Kasumi-1 (cell line): Measurements from ENCODE around the gene PAN2.

Source experiments
- DNase-seq, 2 experiments: peaks; one replicate each; lab custom pipeline; 2025; lab: John Stamatoyannopoulos, UW

PAN2 gene

GRCh38 chr12:56266693-56267442 lies 66.9 kb downstream of the PAN2 start, which contains the start of gene COQ10A:
Gene COQ10A (plus strand): TSS chr12:56266942. CDS start chr12:56267119, 177 bp downstream.
- peak; percentile 87 to 91 for DNase-seq
